AML-193 (cell line): Measurements from ENCODE around the gene ZNF791.
"Not testable (repeated sequence)": the region's sequence is repeated elsewhere in the genome, so short reads cannot be mapped to it uniquely, and the experiment has no call there.

Experiments
- DNase-seq, 2 experiments: peaks; one replicate each; lab custom pipeline; 2025; lab: John Stamatoyannopoulos, UW

The ZNF791 gene

GRCh38 chr19:12667731-12668302 is 57.1 kb downstream of the ZNF791 start:
- DNase-seq = no peak

GRCh38 chr19:12668346-12668745 is 57.6 kb downstream of the ZNF791 start:
- DNase-seq = no peak

DNA sequence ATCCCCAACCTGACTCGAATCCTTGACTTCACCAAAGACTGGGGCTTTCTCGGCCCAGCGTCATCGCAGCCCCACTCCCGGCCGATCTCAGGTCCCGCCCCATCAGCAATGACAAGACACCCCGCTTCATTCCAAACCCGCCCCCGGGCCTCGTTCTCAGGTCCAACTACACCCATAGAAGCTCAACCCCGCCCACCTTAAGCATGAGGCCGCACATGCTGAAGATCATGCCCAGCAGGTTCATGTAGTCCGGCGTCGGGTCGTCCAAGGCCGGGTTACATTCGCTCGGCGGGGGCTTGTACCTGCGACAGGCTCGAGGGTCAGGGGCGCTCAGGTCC is 58.2 kb downstream of the ZNF791 start:
- DNase-seq = no peak

DNA sequence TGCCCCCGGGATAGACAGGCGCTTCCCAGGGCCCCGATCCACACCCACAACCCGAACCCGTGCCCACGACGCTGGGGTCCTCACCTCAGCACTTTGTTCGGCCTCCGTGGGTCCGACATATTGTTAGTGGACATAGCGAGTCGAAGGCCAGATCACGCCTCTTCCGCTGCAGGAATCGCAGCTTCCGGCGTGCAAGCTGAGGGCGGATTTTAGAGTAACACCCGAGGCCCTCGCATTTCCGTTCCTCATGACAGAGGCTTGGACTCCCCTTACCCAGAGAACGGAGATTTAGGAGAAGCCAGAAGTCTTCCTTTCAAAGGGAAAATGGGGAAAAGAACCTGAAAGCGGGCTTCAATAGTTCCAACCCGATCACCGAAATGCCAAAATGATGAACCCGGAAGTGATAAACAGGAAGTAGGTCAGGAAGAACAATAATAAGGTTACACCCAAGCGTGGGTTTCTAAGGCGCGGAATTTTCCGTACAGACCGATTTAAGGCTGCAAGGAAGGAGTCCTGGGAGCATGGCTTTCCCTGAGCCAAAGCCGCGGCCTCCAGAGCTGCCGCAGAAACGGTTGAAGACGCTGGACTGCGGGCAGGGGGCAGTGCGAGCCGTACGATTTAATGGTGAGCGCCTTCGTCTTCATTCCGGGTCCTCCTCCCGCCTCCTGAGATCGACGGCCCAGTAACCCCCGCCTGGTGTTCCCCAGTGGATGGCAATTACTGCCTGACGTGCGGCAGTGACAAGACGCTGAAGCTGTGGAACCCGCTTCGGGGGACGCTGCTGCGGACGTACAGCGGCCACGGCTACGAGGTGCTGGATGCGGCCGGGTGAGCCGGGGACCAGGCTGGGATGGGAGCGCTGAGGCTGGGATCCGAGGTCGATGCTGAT is 58.8 kb downstream of the ZNF791 start:
- DNase-seq = peak; percentile 75 to 78

DNA sequence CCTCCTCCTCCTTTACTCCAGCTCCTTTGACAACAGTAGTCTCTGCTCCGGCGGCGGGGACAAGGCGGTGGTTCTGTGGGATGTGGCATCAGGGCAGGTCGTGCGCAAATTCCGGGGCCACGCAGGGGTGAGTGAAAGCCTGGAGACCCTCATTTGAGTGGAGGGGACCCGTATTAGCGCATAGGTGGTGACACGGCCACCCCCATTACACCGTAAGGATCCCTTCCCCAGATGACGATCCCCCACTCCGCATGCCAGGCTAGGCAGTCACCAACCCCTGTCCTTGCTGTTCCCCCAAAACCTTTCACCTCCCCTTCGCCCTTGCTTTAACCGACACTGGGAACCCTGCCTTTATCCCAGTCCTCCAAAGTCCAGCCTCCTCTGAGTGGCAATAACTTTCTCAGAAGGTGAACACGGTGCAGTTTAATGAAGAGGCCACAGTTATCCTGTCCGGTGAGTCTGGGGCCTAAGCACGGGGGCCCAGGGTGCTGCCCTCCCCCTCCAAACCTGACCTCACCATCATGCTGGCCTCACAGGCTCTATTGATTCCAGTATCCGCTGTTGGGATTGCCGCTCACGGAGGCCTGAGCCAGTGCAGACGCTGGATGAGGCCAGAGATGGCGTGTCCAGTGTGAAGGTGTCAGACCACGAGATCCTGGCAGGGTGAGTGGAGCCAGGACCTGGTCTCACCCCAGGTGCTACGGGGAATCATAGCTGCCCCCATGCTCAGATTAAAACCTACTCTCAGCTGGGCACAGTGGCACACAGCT is 59.6 kb downstream of the ZNF791 start:
- DNase-seq = no peak

- no peak for DNase-seq
Observed at GRCh38 chr19:12672744-12673143, 62.0 kb downstream of the ZNF791 start.

GRCh38 chr19:12675399-12675798 is 64.7 kb downstream of the ZNF791 start:
- no peak for DNase-seq

- no peak for DNase-seq
Observed at GRCh38 chr19:12675940-12676339, 65.2 kb downstream of the ZNF791 start.

DNA sequence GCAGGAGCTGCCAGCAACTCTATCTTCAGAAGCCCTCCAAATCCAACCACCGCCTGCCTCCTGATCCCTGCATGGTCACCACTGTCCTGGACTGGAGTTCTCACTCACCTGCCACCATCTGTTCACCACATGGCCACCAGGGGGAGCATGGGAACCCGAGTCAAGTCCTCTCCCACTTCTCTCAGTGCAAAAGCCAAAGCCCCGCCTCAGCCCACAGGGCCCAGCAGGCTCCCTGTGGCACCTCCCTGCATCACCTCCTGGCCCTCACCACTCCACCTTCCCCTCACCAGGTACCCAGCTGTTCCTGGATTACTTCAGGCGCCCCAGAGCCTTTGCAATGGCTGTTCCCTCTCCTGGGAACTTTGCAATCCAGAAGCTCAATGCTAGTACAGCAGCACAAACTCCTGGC is 65.7 kb downstream of the ZNF791 start:
- peak; percentile 46 to 57 for DNase-seq

DNA sequence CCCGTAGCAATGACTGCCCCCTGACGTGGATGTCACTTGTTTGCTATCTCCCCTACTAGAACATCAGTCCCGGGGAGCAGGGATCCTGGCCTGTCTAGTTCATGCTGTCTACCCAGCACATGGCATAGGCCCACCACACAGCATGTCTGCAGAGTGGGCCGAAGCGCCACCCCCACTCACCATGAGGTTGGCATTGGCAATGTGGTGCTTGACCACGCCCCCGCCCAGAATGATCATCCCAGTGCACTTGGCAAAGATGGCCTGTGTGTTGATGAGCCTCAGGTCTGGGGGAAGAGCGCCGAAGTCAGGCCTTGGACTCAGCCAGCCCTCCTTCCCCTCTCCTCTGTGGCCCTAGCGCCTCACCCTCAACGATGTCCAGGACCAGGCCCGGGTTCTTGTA is 66.2 kb downstream of the ZNF791 start:
- DNase-seq = no peak

- DNase-seq = not testable (repeated sequence)
Observed at GRCh38 chr19:12678039-12678438, 67.3 kb downstream of the ZNF791 start.

GRCh38 chr19:12680034-12680433 is 69.3 kb downstream of the ZNF791 start:
- DNase-seq = no peak

DNA sequence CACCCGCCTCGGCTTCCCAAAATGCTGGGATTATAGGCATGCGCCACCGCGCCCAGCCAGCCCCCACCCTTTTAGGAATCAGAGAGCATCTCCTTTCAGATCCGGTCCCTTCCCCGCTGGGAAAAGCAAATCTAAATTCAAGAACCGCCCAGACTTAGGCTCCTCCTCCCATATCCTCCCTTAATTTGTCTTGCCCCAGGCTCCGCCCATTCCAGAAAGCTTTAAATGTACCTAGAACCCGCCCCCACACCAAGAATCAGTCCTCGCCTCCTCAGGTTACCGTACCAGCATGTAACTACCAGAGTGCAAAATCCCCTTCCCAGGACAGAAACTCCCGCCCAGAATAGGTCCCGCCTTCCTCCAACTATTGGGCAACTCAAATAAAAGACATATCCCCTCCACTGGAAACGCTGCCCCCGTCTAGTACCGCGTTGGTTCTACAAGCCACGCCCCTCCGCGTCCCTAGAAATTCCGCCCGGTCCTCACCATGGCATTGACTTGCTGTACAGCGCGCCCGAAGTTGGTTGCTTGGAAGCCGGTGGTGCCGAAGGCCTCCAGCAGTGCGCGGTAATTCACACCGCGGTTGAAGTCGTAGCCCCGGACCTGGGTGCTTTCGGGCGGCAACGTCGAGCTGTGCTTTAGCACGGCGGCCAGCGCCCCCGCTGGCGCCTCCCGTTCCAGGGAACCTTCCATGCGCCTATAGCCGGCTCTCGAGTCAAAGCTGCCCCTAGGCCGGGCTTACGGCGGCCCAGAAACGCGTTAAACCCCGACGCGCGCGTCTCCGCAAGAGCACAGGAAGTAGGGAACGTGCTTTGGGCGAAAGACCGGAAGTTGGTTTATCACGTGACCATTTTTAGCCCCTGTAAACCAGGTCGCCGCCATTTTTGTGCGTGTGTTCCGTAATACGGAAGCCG is 70.6 kb downstream of the ZNF791 start, which contains the start of gene DHPS:
TSS of gene DHPS (minus strand) at position 807 of the 914 bp plus-strand sequence. CDS start at position 693, 114 bp downstream.
- peak; percentile 92 for DNase-seq
